HCT116 (cell line): ENCODE results near the gene MRPL42. TPM values are rescaled to one million over a fixed set of nuclear protein-coding genes. Genes with fewer than 3 reads are reported as not detected.
A peak's percentile ranks its signal among the peaks of the same experiment; 100 is the strongest.

ENCODE experiments used
- ATAC-seq: fragments of 200-7000 bp; cut with Tn5 transposase; 2 replicates; pipeline ENCODE4 v1.9.1; 2020; ENCODE audit warnings: mild to moderate bottlenecking, moderate library complexity
- BruUV-seq: library from RNA; stranded (reverse); fragments of 400-500 nt; replicated peaks from 2 replicates; lab custom pipeline; 2021; lab: Mats Ljungman, UMichigan
- CTCF ChIA-PET: fragments of 300-600 bp; sonication (Branson Sonifier 250); formaldehyde crosslinking; loops from one replicate; lab custom pipeline; 2021; ENCODE audit warnings: antibody characterized with exemption; lab: Charles Lee
- POLR2A ChIA-PET: fragments of 300-600, 350-600 bp; sonication (Branson Sonifier 250); formaldehyde crosslinking; loops from one replicate; lab custom pipeline; 2021; ENCODE audit warnings: antibody characterized with exemption; lab: Charles Lee
- RAD21 ChIA-PET, 2 experiments: fragments of 300-600 bp; sonication (Branson Sonifier 250); formaldehyde crosslinking; loops; one replicate each; lab custom pipeline; 2023; ENCODE audit warnings: low total read pairs in 2 of 2; ENCODE audit not compliant: uncharacterized antibody in 2 of 2, unreplicated experiment in 2 of 2, low non-redundant PET in 1 of 2; lab: Charles Lee
- DNase-seq: peaks from one replicate; pipeline ENCODE4 v3.0.0-alpha.2; 2010; ENCODE audit warnings: low read depth, low spot score
- H2AFZ ChIP-seq: fragments of 200-600 bp; shearing (Covaris generic), sonication (generic); 2 replicates; pipeline ENCODE4 v1.6.1; 2017; ENCODE audit warnings: low read depth, mixed run types, mixed read lengths, antibody characterized with exemption, low read length; ENCODE audit not compliant: poor library complexity, severe bottlenecking
- H3K27ac ChIP-seq: 2 replicates; pipeline ENCODE4 v1.5.1; 2012; ENCODE audit warnings: low read depth, low read length
- H3K27me3 ChIP-seq: fragments of 200-600 bp; sonication (generic); 2 replicates; pipeline ENCODE4 v1.6.1; 2016; ENCODE audit warnings: mixed run types, low read length, mixed read lengths; ENCODE audit not compliant: insufficient read depth
- H3K36me3 ChIP-seq, 2 experiments: fragments of 200-500 bp in 1 of 2; fragments of 200-600 bp in 1 of 2; sonication (Bioruptor generic) in 1 of 2; sonication (generic) in 1 of 2; 2 replicates each; pipeline versions ENCODE4 v1.5.1 to v1.6.1; 2014 to 2016; ENCODE audit warnings: low read length in 2 of 2, inconsistent platforms in 1 of 2, mixed read lengths in 1 of 2, mixed run types in 1 of 2; ENCODE audit not compliant: insufficient read depth in 2 of 2, control insufficient read depth in 1 of 2
- H3K4me1 ChIP-seq, 2 experiments: fragments of 200-600 bp in 1 of 2; sonication (generic) in 1 of 2; 2 replicates each; pipeline versions ENCODE4 v1.5.1 to v1.6.1; 2012 to 2017; ENCODE audit warnings: low read length in 2 of 2, inconsistent platforms in 1 of 2, mild to moderate bottlenecking in 1 of 2, mixed read lengths in 1 of 2, mixed run types in 1 of 2, moderate library complexity in 1 of 2; ENCODE audit not compliant: insufficient read depth in 2 of 2, control insufficient read depth in 1 of 2
- H3K4me2 ChIP-seq: fragments of 200-600 bp; sonication (generic); 2 replicates; pipeline ENCODE4 v1.6.1; 2017; ENCODE audit warnings: mixed run types, low read length, mixed read lengths
- H3K4me3 ChIP-seq, 2 experiments: fragments of 200-600 bp in 1 of 2; sonication (generic) in 1 of 2; replicated peaks in 1 of 2; 2 replicates each; pipeline ENCODE4 v1.5.1; 2011 to 2016; ENCODE audit warnings: low read length in 2 of 2, control low read depth in 1 of 2, low read depth in 1 of 2, mild to moderate bottlenecking in 1 of 2, mixed read lengths in 1 of 2, mixed run types in 1 of 2
- H3K79me2 ChIP-seq: fragments of 200-600 bp; sonication (generic); 2 replicates; pipeline ENCODE4 v1.6.1; 2017; ENCODE audit warnings: mild to moderate bottlenecking, mixed run types, low read length, moderate library complexity, mixed read lengths; ENCODE audit not compliant: insufficient read depth
- H3K9ac ChIP-seq: fragments of 200-600 bp; sonication (generic); 2 replicates; pipeline ENCODE4 v1.6.1; 2016; ENCODE audit warnings: low read length, mixed read lengths
- H3K9me2 ChIP-seq: fragments of 200-600 bp; sonication (generic), shearing (Covaris generic); 2 replicates; pipeline ENCODE4 v1.6.1; 2017; ENCODE audit warnings: mixed run types, mild to moderate bottlenecking, moderate library complexity; ENCODE audit not compliant: insufficient read depth
- H3K9me3 ChIP-seq, 2 experiments: fragments of 200-500 bp in 1 of 2; fragments of 200-600 bp in 1 of 2; sonication (Bioruptor generic) in 1 of 2; sonication (generic) in 1 of 2; 2 replicates each; pipeline ENCODE4 v1.6.1; 2014 to 2017; ENCODE audit warnings: low read length in 2 of 2, mixed read lengths in 2 of 2, inconsistent platforms in 1 of 2, low read depth in 1 of 2, mild to moderate bottlenecking in 1 of 2, mixed run types in 1 of 2, moderate library complexity in 1 of 2; ENCODE audit not compliant: control insufficient read depth in 1 of 2, insufficient read depth in 1 of 2
- H4K20me1 ChIP-seq: fragments of 200-600 bp; sonication (generic), shearing (Covaris generic); 2 replicates; pipeline ENCODE4 v1.6.1; 2017; ENCODE audit warnings: mixed run types, mild to moderate bottlenecking, moderate library complexity; ENCODE audit not compliant: insufficient read depth
- CBX3 ChIP-seq: IDR thresholded peaks from 2 replicates; pipeline ENCODE4 v1.6.1; 2012; ENCODE audit warnings: low read depth
- EZH2 ChIP-seq: fragments of 200-600 bp; sonication (generic); IDR thresholded peaks from 2 replicates; pipeline ENCODE4 v1.6.1; 2017; ENCODE audit warnings: antibody characterized with exemption, mixed run types
- POLR2AphosphoS5 ChIP-seq: IDR thresholded peaks from 2 replicates; pipeline ENCODE4 v1.6.1; 2011; ENCODE audit warnings: mild to moderate bottlenecking, low read depth, low read length, moderate library complexity
- RAD21 ChIP-seq: IDR thresholded peaks from 2 replicates; pipeline ENCODE4 v1.6.1; 2012; ENCODE audit warnings: low read depth, mild to moderate bottlenecking
- REST ChIP-seq: IDR thresholded peaks from 2 replicates; pipeline ENCODE4 v1.6.1; 2012; ENCODE audit warnings: low read depth
- SRF ChIP-seq: IDR thresholded peaks from 2 replicates; pipeline ENCODE4 v1.6.1; 2012; ENCODE audit warnings: low read depth
- intact Hi-C: fragments of 100-400 bp; cut with micrococcal nuclease; formaldehyde crosslinking; loops from 2 replicates; pipeline ENCODE4 v1.10.0; 2022
- total RNA-seq: library from RNA; stranded (reverse); gene quantifications from one replicate; pipeline ENCODE4 v1.2.1, GENCODE V29; 2021; ENCODE audit not compliant: unreplicated experiment

Gene MRPL42
- total RNA-seq, 1 experiment from 2014 or later = 120 TPM

- TF ChIP-seq CBX3 (peak; percentile 57; the same call in 1 of the 2 replicates), RAD21 (no peak), POLR2AphosphoS5 (no peak)
These were observed 59.6 kb downstream of the MRPL42 start (continued) for GRCh38 chr12:93526786-93527428.

DNA sequence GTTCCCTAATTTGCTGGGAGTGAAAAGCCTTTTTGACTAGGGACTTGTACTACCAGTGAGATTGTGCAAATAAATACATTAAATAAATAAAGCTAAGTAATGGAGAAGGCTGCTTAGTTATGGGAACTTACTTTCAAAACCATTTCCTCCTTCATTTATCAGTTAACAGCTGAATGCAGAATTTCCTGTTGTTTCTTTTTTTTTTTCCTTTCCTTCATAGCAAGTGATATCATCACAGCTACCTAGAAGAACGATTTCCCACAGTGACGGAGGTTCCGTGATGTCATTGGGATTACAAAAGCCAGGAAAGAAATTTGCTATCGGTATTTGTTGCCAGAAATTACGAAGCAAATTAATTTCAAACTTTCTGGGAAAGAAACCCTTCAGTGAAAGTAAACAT, 63.0 kb downstream of the MRPL42 start:
- H3K4me3 ChIP-seq = no peak overlapping the region
- H3K27ac ChIP-seq = no peak overlapping the region
- H4K20me1 ChIP-seq = no peaks in the 10 kb centered on the region
- H3K9me2 ChIP-seq = no peaks in the 10 kb centered on the region; the same call in 1 of the 2 replicates
- no peak for ATAC-seq
- no peaks in the 10 kb centered on the region for H3K79me2 ChIP-seq
- H3K4me2 ChIP-seq = no peak overlapping the region
- no peak overlapping the region for H3K9ac ChIP-seq
- H3K27me3 ChIP-seq = no peaks in the 10 kb centered on the region
- TF ChIP-seq REST (no peak), SRF (no peak), EZH2 (no peak)
- POLR2A ChIA-PET = no interaction called here
- H3K36me3 ChIP-seq = no peaks in the 10 kb centered on the region
- DNase-seq = no peak
- H3K4me1 ChIP-seq = peaks cover 9 to 14% of the 10 kb centered on the region in 2 experiments
- RAD21 ChIA-PET = no interaction called here
- no peak overlapping the region for H2AFZ ChIP-seq
- CTCF ChIA-PET = no interaction called here
- H3K9me3 ChIP-seq = no peaks in the 10 kb centered on the region
- BruUV-seq = no TSS peak
- intact Hi-C loops = no loop called here
